HL-60/S4 (cell line): ENCODE results near the gene ARV1.
"Not testable (repeated sequence)": the region's sequence is repeated elsewhere in the genome, so short reads cannot be mapped to it uniquely, and the experiment has no call there.

Experiments
- in situ Hi-C: fragments of 300-500 bp; cut with MboI; formaldehyde crosslinking; loops from 2 replicates; pipeline ENCODE4 v1.14.3; 2022; ENCODE audit warnings: low sequenced_read_pairs

ARV1 gene

DNA sequence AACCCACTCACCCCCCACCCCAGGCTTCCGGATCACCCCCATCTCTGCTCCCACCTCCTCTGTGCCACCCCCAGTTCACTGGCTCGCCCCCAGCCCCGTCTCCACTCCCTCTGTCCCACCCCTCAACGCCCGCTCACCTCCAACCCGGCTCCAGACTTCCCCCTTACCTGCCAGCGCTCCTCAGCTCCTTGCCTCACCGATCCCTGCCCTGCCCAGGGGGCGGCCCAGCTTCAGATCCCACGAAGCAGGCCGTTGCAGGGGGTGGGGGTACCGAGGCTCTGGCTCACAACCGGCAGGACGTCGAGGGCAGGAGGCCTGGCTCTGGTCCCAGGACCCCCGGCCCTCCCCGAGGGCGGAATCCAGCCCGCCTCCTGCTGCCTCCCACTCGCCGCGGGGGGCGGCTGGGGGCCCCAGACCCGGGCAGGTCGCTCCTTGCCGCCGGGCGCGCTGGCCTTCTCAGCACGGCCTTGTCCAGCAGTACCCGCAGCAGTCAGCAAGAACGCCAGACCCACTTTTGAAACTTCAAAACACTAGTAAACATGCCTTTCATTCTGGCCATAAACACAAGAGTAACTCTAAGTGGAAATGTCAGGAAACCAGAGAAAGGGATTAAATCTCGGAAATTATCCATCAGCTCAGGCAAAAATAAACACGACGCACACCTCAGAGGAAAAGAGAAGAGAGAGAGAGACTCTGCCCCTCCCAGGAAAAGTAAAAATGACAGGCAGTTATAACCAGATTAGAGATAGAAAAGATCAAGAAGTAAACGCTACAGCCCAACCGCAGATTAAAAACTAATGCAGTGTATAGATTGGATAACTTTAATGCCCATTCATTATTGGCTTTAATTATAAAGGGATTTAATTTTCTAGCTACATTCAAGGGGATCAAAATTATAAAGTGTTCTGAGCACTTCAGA is 62.2 kb downstream of the ARV1 start:
- in situ Hi-C loops, result no loop called here

DNA sequence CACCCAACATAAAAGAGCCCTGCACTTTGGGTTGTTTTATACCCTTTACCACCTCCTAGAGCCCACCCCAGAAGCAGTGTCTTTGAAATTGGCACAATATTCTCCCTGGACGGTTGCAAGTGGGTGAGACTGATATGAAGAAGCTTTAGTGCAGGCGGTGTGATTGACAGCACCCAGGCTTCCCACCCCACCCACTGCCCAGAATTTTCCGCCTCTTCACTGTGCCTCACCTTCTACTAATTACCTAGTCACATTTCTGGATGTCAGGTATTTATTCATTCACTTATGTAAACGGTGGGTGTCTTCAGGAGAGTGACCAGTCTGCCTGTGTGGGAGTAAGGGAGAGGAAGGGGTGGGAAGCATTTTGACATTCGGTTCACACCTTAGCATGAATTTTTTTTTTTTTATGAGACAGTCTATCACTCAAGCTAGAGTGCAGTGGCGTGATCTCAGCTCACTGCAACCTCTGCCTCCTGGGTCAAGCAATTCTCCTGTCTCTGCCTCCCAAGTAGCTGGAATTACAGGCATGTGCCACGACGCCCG is 62.9 kb downstream of the ARV1 start:
- in situ Hi-C loops, result no loop called here

DNA sequence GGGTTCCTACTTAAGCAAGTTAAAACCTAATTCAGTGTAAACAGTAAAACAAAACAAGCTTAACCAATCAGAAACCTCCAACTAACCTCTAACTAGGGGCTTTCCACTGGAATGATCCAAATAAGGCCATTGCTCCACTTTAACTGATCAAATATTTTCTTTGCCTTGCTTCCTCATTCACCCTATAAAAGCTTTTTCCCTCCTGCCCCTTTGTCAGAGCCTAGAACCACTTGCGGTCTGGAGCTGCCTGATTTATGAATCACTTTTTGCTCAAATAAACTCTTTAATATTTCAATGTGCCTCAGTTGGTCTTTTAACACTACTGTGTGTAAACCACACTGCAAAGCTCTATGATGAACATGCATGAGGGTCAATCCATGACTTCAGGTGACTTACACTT is 65.7 kb downstream of the ARV1 start:
- in situ Hi-C loops, result no loop called here

DNA sequence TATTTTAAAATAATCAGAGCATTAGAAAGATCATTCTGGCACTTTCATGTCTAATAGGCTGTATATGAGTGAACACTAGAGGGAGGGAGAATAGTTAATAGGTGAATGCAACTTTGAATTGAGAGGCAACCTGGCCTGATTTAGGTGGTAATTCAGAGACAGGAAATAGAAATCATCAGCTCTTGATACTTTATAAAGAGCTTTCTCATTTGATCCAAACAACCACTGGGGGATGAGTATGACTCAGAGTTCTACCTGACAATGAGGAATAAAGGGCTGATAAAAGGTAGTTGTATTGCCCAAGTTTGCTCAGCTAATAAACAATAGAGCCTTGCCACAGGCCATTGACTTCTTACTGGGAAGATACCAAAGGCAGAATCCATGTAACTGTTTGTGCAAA is 66.4 kb downstream of the ARV1 start:
- in situ Hi-C loops, result no loop called here

DNA sequence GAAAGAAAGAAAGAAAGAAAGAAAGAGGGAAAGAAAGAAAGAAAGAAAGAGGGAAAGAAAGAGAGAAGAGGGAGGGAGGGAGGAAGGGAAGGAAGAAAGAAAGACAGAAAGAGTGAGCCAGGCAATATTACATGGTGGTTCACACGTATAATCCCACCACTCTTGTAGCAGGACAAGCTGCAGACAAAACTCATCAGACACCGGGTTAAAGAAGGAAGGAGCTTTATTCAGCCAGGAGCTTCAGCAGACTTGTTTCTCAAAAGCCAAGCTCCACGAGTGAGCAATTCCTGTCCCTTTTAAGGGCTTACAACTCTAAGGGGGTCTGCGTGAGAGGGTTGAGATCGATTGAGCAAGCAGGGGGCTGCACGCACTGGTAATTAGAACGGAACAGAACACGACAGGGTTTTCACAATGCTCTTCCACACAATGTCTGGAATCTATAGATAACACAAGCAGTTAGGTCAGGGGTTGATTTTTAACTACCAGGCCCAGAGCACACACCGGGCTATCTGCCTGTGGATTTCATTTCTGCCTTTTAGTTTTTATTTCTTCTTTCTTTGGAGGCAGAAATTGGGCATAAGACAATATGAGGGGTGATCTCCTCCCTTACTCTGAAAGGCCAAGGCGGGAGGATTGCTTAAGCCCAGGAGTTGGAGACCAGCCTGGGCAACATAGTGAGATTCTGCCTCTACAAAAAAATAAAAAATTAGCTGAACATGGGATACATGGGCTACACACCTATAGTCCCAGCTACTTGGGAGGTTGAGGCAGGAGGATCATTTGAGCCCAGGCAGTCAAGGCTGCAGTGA is 67.2 kb downstream of the ARV1 start:
- in situ Hi-C loops, result not testable (repeated sequence)

DNA sequence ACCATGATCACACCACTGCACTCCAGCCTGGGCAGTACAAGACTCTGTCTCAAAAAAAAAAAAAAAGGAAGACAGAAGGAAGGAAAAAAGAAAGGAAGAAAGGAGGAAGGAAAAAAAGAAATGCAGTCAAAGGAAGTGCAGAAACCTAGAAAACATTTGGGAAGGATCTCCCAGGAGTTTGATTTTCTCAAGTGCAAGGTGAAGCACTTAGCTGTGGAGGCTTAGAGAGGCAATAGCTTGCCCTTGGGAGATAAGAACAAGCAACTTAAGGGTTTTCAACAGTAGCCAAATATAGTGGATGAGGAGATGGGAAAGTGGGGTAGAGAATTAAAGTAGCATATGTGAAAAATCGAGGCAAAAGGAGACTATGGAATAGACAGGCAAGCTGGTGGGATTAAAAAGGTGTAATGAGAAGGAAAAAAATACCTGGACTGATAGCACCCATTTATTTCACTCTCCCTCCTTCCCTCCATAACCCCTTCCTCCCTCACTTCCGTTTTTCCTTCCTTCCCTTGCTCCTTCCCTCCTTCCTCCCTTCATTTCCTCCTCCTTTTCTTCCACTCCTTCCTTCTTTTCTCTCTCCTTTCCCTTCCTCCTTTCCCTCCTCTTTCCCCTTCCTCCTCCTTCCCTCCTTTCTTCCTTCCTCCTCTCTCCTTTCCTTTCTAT is 68.0 kb downstream of the ARV1 start:
- in situ Hi-C loops, result no loop called here

DNA sequence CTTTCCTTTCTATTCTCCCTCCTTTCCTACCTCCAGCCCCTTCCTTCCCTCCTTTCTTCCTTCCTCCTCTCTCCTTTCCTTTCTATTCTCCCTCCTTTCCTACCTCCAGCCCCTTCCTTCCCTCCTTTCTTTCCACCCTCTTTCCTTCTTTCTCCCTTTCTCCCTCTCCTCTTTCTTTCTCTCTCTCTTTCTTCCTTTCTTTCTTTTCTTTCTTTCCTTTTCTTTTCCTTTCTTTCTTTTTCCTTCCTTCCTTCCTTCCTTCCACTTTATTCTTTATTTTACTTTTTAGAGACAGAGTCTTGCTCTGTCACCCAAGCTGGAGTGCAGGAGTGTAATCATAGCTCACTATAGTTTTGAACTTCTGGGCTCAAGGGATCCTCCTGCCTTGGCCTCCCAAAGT is 68.6 kb downstream of the ARV1 start:
- in situ Hi-C loops, result not testable (repeated sequence)

DNA sequence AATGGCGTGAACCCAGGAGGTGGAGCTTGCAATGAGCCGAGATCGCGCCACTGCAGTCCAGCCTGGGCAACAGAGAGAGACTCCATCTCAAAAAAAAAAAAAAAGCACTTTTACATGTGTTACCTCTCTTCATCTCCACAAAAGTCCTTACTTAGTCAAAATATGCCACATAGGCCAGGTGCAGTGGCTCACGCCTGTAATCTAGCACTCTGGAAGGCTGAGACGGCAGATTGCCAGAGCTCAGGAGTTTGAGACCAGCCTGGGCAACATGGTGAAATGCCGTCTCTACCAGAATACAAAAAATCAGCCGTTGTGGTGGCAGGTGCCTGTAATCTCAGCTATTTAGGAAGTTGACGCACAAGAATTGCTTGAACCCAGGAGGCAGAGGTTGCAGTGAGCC is 69.5 kb downstream of the ARV1 start:
- in situ Hi-C loops, result not testable (repeated sequence)

DNA sequence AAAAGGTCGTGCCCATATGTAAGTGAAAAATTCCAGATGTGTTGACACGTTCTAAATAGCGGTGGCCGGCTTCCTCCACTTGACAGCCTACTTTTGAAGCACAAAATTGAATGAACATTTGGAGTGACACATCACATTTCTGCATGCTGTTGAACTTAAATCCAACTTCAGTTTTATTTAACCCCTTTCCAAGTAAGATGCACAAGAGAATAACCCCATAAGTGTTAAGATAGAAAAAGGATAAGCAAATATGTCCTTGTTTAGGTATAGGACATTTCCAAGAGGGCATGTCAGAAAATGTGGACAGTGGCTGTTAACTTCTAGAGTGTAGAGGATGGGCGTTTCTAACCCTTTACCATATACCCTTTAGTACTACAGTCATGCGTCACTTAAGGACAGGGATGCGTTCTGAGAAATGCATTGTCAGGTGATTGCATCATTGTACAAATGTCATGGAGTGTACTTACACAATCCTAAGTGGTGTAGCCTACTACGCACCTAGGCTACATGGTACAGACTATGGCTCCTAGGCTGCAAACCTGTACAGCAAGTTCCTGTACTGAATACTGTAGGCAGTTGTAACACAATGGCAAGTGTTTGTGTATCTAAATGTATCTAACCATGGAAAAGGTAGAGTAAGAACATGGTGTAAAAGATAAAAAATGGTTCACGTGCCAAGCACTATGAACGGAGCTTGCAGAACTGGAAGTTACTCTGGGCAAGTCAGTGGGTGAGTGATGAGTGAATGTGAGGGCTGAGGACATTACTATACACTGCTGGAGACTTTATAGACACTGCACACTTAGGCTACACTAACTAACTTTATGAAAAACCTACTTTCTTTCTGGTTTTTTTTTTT is 70.5 kb downstream of the ARV1 start:
- in situ Hi-C loops, result no loop called here
